ENCODE results near the gene PAK1.

The PAK1 gene

DNA sequence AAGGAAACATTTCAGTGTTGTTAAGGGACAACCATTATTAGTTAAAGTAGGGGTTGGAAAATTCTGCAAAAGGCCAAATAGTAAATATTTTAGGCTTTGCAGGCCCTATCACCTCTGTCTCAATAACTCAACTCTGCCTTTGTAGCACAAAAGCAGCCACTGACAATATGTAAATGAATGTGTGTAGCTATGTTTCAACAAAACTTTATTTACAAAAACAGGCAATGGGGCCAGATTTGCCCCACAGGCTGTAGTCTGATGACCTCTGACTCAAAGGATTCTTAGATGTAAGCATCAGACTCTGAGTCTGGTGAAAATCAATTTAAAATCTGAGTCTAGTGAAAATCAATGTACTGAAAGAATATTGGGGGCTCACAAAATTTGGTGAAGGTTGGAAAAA, 50.3 kb downstream of the PAK1 start:
- TF ChIP-seq, protein P1, sequence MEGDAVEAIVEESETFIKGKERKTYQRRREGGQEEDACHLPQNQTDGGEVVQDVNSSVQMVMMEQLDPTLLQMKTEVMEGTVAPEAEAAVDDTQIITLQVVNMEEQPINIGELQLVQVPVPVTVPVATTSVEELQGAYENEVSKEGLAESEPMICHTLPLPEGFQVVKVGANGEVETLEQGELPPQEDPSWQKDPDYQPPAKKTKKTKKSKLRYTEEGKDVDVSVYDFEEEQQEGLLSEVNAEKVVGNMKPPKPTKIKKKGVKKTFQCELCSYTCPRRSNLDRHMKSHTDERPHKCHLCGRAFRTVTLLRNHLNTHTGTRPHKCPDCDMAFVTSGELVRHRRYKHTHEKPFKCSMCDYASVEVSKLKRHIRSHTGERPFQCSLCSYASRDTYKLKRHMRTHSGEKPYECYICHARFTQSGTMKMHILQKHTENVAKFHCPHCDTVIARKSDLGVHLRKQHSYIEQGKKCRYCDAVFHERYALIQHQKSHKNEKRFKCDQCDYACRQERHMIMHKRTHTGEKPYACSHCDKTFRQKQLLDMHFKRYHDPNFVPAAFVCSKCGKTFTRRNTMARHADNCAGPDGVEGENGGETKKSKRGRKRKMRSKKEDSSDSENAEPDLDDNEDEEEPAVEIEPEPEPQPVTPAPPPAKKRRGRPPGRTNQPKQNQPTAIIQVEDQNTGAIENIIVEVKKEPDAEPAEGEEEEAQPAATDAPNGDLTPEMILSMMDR (IDR thresholded peaks at IDR 0.05; ENCODE audit: extremely low read depth, insufficient read depth, missing control alignments) = no peak
- in situ Hi-C loops (cut with MboI; ENCODE audit: low pct_unique_long_range_greater_than_20kb, low sequenced_read_pairs, unreplicated experiment) = no loop called here
- DNase-seq (ENCODE audit: low spot score) = no peak

DNA sequence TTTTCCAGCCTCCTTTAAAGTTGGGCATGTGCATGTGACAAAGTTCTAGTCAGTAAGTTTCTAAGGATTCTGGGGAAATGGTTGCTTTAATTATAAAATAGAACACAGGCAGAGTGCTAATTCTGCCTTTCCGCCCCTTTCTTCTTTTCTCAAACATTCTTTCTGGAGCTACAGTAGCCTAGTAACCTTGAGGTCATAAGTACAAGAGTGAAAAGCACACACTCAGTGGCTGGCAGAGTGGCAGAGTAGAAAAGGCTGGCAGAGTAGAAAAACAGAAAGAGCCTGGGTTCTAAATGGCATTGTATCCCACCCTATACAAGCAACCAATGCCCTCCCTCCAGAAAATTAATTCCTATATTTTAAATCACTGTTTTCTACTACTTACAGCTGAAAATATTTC, 51.2 kb downstream of the PAK1 start:
- DNase-seq (ENCODE audit: low spot score) = no peak
- TF ChIP-seq, protein P1 (IDR thresholded peaks at IDR 0.05; ENCODE audit: extremely low read depth, insufficient read depth, missing control alignments) = no peak
- in situ Hi-C loops (cut with MboI; ENCODE audit: low pct_unique_long_range_greater_than_20kb, low sequenced_read_pairs, unreplicated experiment) = no loop called here

DNA sequence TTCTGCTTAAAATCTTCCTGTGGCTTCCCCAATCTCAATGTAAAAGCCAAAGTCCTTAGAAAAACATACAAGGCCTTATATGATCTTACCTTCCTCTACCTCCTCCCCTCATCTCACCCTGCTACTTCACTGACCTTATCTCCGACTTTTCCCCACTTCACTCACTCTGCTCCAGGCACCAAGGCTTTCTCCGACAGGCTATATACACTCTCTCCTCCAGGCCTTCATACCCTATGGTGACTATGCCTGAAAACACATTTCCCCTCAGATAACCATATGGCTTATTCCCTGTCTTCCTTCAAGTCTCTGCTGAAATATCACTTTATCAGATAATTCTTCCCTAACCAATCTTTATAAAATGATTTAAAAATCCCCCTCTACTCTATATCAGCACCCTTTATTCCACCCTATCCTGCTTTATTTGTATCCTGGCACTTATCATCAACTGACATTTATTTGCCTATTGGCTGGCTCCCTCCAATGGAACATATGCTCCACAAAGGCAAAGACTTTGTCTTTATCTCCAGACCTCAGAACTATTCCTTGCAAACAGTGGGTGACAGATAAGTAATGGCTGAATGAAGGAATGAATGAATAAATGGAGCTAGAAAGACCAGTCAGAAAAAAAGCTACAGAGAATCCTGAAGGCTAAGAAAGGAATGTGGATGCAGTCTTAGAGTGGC, 52.7 kb downstream of the PAK1 start:
- TF ChIP-seq, protein P1 (IDR thresholded peaks at IDR 0.05; ENCODE audit: extremely low read depth, insufficient read depth, missing control alignments) = no peak
- in situ Hi-C loops (cut with MboI; ENCODE audit: low pct_unique_long_range_greater_than_20kb, low sequenced_read_pairs, unreplicated experiment) = no loop called here
- no peak for DNase-seq (ENCODE audit: low spot score)

DNA sequence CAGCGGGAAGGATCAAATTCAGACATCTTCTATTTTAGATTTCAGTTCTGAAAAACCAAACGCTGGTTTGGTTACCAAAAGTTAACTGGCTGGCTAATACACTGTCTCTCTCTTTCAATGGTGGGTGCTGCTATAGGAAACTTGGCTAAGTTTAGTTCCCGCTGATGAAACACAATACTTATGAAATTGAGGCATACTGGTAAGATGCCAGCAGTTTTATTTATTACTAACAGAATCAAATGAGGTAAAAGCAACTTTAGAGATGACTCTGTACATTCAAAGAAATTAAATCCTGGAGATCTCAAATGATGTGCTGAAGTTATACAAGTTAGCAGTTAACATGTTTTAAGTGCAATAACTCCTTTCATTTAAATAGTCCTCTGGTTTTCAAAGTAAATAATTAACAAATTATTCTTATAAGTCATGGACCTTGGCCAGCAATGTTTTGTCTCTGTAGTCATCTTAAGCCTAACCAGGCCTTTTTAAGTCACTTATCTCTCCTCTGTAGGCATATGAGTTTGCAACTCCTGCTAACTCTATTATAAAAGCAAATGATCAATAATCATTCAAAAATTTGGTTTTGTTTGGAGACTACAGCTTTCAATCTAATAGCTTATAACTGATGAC, 54.8 kb downstream of the PAK1 start:
- TF ChIP-seq, protein P1 (IDR thresholded peaks at IDR 0.05; ENCODE audit: extremely low read depth, insufficient read depth, missing control alignments) = no peak
- in situ Hi-C loops (cut with MboI; ENCODE audit: low pct_unique_long_range_greater_than_20kb, low sequenced_read_pairs, unreplicated experiment) = no loop called here
- no peak for DNase-seq (ENCODE audit: low spot score)

DNA sequence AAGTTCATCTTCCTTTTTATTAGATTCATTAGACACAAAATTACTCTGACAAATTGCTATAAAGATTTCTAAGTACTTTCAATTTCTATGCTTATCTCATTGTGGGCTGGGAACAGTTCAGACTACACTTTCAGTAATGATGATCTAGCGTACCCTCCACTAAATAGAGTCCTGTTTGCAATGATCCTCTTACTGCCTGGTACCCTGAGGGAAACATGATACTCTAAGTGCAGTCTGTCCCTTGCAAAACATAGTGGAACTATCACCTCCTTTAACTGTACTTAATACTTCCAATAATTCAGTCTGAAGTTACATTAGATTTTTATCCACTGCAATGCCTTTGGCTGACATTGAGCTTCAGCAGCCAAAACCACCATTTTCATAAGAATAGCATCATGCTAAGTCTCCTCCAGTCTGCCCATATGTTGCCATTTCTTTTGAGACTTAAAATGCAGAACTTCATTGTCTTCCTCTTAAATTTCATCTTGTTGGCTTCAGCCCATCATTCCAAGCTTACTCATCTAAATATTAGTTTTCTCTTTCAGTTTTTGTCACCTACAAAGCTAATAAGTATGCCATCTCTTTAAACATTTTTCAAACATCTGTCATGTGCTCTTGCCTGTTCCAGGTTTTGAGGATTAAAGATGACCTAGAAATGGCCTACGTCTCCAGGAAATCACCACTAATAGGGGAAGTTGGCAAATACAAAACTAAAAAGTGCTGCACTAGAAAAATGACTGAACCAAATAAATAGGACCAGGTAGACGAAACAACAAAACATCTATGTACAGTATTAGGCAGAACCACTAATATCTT, 55.5 kb downstream of the PAK1 start:
- TF ChIP-seq, protein P1 (IDR thresholded peaks at IDR 0.05; ENCODE audit: extremely low read depth, insufficient read depth, missing control alignments) = no peak
- in situ Hi-C loops (cut with MboI; ENCODE audit: low pct_unique_long_range_greater_than_20kb, low sequenced_read_pairs, unreplicated experiment) = no loop called here
- DNase-seq (ENCODE audit: low spot score) = peak; percentile 41

DNA sequence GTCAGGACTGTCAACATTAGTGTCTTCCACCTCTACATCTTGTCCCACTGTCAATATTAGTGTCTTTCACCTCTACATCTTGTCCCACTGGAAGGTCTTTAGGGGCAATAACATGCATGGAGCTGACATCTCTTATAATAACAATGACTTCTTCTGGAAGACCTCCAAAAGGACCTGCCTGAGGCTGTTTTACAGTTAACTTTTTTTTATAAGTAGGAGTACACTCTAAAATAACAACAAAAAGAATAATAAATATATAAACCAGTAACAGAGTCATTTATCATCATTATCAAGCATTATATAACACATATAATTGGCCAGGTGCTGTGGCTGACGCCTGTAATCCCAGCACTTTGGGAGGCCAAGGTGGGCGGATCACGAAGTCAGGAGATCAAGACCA, 57.5 kb downstream of the PAK1 start:
- DNase-seq (ENCODE audit: low spot score) = no peak
- TF ChIP-seq, protein P1 (IDR thresholded peaks at IDR 0.05; ENCODE audit: extremely low read depth, insufficient read depth, missing control alignments) = no peak
- in situ Hi-C loops (cut with MboI; ENCODE audit: low pct_unique_long_range_greater_than_20kb, low sequenced_read_pairs, unreplicated experiment) = no loop called here
